GM12865 (cell line): ENCODE data around the gene CENPN.

Source experiments
- DNase-seq: peaks from one replicate; pipeline ENCODE4 v3.0.0; 2010; ENCODE audit warnings: low read depth
- H3K4me3 ChIP-seq: 2 replicates; pipeline ENCODE4 v1.5.1; 2011; ENCODE audit warnings: mild to moderate bottlenecking, low read depth, low read length, control low read depth
- TF ChIP-seq, protein P1 (sequence below): IDR thresholded peaks from 2 replicates; pipeline ENCODE4 v1.5.1; 2011; ENCODE audit warnings: low read length, control low read depth, low read depth, inconsistent platforms; ENCODE audit not compliant: insufficient read depth; ENCODE audit errors: missing control alignments

The CENPN gene

DNA sequence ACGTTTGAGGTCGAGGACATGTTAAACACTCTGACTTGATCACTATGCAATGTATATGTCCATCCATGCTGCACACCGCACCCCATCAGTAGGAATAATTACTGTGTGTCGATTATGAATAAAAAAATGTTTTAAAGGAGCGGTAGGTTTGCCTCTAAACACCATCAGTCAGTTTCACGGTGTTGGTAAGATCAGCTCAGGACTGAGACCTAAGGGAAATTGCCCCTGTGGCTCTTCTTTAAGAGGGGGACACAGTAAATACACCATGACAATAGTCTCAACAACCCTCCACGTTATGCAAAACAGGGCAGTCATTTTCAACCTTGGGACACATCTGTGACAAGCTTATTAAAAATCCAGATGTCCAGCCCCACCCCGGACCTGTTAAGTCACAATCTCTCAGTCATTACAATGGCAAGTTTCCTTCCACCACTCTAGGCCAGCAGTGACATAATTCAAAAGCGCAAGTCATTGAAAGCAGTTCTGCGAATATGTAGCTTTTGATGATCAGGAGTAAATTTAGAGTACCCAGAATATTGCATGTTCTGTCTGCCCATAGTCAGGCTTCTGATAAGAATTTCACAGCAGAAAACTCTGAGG lies 29.8 kb downstream of the CENPN start:
- TF ChIP-seq, protein P1, sequence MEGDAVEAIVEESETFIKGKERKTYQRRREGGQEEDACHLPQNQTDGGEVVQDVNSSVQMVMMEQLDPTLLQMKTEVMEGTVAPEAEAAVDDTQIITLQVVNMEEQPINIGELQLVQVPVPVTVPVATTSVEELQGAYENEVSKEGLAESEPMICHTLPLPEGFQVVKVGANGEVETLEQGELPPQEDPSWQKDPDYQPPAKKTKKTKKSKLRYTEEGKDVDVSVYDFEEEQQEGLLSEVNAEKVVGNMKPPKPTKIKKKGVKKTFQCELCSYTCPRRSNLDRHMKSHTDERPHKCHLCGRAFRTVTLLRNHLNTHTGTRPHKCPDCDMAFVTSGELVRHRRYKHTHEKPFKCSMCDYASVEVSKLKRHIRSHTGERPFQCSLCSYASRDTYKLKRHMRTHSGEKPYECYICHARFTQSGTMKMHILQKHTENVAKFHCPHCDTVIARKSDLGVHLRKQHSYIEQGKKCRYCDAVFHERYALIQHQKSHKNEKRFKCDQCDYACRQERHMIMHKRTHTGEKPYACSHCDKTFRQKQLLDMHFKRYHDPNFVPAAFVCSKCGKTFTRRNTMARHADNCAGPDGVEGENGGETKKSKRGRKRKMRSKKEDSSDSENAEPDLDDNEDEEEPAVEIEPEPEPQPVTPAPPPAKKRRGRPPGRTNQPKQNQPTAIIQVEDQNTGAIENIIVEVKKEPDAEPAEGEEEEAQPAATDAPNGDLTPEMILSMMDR = no peak
- peak; percentile 42 for DNase-seq
- H3K4me3 ChIP-seq = peak overlapping the region; percentile 82

DNA sequence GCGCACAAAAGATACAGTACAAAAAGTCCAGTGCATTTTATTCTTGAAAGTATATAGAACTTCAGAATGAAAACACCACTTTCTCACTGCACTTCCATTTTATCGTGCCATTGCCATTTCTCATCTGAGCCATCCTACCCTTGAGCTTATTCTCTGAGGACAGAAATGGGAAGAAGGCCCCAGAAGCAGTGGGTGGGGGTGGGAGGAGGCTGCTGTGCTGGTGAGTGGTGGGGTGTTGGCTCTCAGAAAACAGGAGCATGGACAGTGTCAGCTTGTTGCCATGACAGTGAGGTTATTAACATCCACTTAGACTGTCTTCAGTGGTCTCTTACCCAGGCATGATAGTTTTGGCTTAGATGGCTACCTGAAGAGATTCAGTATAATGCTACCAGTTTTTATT lies 33.1 kb downstream of the CENPN start:
- no peak for DNase-seq
- no peak overlapping the region for H3K4me3 ChIP-seq
- TF ChIP-seq, protein P1 = no peak

DNA sequence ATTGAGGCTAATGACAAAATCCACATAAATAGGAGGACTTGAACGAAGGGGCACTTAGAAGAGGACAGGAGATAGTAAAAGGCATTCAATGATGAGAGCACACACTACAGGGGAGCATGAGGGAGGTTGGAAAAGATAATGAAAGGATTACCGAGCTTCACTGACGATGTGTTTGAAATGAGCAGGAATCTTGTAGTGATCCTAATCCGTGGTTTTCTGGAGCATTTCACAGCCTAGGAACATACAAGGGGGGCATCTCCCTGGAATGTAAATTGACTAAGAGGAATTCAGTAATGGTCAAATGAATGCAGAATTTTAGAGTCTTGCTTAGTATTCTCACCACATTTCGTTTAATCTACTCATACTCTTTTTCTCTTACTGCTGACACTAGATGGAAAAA lies 33.8 kb downstream of the CENPN start:
- DNase-seq = no peak
- TF ChIP-seq, protein P1 = no peak
- no peak overlapping the region for H3K4me3 ChIP-seq

DNA sequence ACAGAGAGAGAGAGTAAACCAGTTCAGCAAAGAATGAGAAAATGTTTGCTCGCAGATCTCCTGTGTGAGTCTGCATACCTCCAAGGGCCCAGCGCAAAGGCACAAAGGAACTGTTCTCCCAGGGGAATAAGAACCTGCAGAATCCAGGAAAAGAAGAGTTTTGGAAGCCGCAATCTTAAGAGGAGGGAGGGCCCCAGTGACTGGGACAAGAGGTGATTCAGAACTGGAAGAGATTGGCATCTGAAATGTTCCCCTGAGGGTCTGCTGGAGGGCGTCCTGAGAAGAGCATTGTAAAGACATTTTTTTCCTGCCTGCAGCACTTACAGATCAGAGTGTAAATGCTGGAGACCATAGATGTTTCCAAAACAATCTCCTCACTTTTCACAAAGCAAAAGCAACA lies 34.7 kb downstream of the CENPN start:
- H3K4me3 ChIP-seq = no peak overlapping the region
- TF ChIP-seq, protein P1 = no peak
- DNase-seq = no peak

DNA sequence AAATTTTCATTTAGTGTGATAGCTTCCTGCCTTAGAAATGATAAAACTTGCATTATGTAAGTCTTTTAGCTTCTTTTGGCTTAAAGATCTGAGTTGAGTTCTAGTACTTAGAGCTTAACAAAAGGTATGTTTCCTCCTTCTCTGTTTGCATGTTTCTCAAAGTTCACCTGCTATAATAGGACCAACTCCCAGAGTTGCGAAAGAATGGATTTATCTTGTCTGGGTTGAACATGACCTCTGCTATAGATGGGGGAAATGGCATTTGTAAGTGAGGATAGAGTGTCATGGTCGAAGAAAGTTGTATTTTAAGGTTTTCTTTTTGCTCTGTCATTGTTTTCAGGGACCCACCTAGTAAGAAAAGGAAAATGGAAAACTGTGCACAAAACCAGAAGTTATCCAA lies 35.8 kb downstream of the CENPN start:
- TF ChIP-seq, protein P1 = no peak
- no peak overlapping the region for H3K4me3 ChIP-seq
- DNase-seq = no peak

DNA sequence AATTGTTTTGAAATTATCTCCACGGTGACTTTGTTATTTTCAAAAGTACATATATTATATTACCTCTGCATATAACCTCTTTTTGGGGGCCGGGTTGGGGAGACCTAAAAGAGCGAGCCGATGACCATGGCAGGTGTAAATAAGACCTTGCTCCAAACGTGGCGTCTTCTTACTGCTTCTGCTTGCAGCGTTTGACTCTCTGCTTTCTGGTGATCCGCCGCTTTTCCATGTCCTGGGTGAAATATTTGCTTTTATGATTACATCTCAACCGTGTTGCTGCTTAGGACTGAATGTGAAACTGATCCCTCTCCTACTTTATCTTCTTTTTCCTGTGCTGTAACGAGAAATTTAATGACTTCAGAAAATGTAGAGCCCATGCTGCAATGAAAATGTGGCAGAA lies 46.7 kb downstream of the CENPN start:
- H3K4me3 ChIP-seq = no peak overlapping the region
- DNase-seq = no peak
- TF ChIP-seq, protein P1 = no peak
